HG02970 (cell line): ENCODE results near the gene C17orf50.

Source experiments
- ATAC-seq: cut with Tn5 transposase; IDR thresholded peaks from one replicate; pipeline ENCODE4 v1.9.1; 2021; ENCODE audit warnings: mild to moderate bottlenecking, moderate library complexity, moderate number of reproducible peaks; ENCODE audit not compliant: unreplicated experiment, low FRiP score

The C17orf50 gene

DNA sequence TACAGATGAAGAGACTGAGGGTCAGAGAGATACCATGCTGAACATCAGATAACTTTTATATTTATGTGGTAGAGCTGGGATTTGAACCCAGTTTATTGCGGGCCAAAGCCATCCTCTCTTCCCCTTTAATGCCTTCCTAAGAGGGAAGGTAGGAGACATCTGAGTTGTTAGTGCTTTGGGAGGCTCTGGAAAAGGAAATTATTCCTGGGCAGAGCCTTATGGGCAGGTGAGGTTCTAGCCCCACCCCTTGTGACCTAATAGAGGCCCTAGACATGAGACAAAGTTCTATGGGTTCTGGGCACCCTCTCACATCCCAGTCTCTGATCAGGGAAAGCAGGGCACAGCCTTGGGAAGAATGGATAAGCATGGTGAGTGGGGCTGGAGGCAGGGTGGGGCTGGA lies at the start of gene C17orf50:
Gene C17orf50, plus strand, starts transcription at position 301 of the 400 bp plus-strand sequence. Its CDS starts 55 bp downstream, at position 356.
- ATAC-seq = no peak

DNA sequence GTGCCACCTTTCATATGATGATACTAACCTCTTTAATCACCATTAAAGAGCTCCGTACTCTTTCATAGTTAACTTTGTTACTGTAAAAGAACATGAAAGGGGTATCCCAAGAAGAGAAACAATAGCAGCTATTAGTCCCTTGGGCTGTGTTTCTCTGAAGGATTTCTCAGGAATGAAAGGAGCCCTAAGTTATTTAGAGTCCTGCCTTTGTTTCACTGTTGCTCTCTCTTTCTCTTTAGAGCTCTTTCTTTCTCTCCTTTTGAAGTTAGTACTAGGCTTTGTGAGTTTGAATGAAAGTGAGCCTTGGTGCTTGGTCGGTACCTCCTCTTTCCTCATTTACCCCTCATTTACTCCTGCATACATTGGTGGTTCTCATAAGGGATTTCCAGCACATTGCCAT lies 49.7 kb upstream of the C17orf50 start:
- no peak for ATAC-seq

DNA sequence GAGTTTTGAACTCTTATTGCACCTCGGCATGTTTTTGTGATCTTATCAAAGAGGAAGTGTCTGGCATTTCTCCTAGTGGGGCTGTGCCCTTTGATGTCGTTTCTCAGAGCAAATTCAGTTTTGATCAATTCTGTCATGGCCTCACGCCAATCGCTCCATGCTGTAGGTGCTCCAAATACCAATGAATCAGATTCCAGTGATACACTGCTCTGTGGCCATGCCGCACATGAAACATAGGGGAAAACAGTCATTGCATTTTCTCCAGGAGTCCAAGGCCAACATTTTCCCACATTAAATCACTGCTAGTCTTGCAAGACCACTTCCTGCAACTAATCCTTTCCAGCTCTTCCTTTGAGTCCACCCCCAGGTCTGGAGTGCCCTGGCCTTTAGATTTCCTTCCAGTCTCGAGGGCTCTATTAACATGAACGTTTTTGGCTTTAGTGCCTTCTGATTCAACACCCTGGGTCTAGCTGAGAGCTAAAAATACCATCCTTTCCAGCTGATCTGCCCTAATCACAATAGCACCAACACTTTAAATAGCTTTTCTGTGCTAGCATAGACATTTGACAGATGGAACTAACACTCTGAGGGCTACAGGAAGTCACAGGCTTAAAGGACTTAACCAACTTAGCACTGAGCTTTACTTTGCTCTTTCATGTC lies 47.5 kb upstream of the C17orf50 start:
- ATAC-seq = no peak

DNA sequence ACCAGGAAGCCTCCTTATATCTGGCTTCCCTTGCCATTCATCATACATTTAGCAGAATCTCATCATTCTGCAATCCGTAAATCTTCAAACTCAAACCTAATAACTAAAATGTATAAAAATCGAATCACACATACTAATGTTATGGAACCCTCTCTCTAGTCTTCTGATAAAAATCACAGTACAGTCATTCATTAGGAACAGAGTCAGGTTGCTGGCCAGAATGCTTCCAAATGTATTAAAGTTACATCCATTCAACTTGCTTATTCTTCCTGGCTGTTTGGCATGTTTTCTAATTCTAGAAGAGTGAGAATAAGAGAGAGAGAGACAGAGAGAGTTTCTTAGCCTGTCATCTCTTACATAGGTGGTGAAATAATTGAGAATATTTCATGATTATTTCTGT lies 45.7 kb upstream of the C17orf50 start:
- no peak for ATAC-seq

DNA sequence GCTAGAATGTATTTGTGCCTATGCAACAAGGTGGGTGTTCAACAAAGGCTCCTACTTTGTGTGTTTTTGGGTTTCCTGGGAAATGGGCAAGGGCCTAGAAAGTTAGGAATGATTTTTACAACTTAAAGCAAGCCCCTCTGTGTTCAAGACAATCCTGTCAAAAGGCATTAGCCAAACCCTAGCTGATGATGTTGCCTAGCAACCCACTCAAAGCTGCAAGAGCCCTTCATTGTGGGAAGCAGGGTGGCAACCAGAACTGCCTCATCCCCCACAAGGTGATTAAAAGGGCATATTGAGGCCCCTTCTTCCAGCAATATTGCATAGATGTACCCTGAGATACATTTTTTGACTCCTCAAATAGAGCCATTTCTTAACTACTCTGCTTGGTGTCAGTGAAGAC lies 45.3 kb upstream of the C17orf50 start:
- ATAC-seq = no peak

DNA sequence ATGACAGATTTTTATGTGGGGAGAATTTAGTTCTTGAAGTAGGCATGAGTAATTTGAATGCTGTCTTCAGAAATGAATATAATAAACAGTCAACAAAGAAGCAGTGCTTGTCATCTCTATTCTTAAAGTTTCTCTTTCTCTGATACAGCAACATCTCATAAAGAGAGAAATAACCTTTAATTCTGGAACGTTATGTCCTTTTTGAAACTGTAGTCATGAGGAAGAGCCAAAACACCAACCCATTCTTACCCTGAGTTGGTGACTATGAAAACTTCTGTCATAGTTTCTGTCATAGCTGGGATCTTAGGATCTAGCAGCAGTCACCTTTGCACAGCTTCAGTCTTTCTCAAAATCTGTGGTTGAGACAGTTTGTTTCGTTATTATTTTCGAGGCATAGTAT lies 44.5 kb upstream of the C17orf50 start:
- ATAC-seq = no peak

DNA sequence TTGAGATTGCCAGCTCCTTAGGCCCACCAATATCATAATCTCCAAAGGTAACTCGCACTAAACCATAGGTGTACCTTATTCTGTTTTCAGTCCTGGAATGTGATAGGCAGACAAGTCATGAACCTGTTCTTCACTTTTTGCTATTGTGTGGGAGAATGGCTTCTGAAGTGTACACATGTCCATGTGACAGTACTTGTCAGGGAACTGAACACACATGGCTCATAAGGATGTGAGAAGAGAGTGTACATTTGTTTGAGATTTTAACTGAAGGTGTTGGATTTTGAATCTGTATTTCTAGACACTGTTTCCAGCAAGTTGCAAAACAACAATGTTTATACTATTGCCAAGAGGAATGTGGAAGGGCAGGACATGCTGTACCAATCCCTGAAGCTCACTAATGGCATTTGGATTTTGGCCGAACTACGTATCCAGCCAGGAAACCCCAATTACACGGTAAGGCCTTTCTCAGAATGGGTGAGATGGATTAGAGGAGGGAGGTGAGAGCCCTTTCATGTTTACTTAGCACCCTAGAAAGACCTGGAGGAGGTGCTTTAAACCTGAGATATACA lies 43.7 kb upstream of the C17orf50 start:
- no peak for ATAC-seq

DNA sequence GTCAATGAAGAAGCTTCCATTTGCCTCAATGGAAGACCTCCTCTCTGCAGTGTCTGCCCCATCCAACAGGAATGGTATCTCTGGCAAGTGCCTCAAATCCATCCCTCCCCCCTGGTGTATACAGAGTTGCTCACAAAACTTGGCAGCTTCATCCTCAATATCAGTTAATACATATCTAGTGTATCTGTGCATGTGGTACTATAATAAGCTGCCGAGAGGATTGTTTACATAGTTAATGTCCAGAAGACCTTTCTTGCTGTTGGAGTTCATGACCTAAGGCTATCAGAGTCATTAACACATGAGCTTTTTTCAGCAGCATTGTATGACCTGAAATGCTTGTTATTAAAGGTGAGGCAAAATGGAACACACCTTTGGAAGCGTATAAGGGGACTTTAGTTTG lies 43.2 kb upstream of the C17orf50 start:
- no peak for ATAC-seq

DNA sequence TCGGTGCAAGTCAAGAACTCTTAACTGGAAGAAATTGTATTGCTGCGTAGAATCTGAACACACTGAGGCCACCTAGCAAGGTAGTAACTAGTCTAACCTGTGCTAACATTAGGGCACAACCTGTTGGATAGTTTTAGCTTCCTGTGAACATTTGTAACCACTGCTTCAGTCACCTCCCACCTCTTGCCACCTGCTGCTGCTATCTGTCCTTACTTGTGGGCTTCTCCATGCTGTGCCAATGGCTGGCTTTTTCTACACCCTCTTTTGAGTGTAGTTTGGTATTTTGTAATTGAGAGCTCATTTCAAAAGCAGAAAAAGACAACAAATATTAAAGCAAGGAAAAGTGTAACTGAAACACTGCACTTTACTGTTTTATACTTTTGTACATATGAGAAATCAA lies 37.0 kb upstream of the C17orf50 start:
- no peak for ATAC-seq

DNA sequence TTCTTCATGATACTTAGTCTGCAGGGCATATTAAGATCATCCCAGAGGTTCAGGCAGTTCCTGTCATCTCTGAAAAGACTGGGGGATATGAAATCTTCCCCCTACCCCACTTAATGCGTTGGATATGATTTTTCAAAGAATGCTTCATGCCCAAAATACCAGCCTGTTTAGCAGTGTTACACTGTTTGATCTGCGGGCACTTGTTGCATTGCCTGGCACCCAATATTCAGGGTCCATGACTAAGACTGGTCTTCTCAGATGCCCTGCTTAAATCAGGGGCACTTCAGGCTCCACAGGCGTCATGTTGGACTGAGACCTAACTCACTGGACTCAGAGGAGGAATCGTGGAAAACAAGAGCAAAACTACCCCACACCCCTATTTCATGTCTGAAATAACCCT lies 35.6 kb upstream of the C17orf50 start:
- no peak for ATAC-seq

DNA sequence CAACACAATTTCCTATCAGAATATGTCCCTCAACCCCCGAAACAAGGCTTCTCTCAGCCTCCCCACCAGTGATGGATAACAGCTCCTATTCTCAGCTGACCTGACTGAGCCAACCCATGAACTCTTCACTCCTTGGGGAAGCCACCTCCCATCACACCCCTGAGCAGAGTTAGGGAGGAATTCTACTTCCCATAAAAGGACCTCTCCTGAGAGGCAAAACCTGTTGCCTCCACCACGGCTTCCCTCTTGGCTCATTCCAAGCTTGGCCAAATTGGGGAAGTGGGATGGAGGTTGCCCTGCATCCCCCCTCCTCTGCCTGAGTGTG lies 34.9 kb upstream of the C17orf50 start:
- ATAC-seq = no peak

DNA sequence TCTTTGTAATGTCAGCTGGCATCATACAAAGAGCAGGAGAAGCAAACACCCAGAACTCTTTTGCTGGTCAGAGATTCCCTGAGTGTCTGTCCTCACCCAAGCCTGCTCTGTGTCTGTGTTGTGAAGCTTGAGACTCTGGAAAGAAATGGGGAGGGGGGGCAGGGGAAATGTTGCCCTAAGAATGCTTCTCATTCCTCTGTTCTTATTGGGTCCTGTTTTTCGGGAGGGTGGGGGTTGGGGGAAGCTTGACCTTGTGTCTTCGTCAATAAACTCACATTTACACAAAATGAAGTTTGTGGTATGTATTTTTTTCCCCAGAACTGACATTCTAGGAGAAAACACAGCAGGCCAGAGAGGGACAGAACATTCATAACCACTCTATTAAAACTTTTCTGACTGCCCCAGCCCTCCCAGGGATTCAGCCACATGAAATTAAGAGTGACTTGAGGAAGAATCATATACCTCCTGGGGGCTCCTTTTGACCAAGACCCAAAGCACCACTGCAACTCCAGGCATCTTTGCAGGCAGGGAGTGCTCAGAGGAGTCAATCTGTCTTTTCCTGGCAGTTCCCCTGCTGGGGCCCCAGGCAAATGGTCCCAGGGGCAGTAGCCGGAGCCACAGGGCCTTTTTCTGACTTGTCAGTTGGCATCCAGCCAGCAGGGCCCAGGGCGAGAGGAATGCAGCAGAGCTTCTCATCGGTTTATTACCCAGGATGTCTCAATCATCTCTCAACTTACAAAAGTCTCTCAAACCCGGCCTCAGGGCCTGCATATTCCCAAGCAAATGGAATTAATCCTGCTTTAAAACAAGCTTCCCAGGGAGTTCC lies 34.3 kb upstream of the C17orf50 start:
- ATAC-seq = no peak

DNA sequence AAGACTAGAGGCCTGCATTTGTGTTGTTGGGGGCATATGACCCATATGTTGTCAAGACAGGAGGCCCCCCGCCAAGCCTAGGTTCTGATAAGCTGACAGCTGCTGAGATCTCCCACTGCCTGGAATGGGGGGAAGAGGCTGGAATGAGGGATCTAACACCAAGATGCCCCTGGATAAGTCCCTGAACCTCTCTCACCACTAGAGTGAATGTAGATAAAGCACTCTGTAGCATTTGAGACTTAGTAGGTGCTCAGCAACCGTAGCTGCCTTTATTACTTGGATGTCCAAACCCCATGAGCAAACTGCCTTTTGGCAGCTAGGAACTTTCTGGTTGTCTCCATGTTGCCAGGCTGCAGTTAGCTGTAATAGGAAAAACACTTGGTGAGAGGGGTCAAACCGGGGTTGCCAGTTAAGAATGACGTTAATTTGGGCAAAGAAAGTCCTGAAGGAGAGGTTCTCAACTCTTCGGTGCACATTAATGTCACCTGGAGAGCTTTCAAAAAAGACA lies 33.7 kb upstream of the C17orf50 start:
- ATAC-seq = no peak

DNA sequence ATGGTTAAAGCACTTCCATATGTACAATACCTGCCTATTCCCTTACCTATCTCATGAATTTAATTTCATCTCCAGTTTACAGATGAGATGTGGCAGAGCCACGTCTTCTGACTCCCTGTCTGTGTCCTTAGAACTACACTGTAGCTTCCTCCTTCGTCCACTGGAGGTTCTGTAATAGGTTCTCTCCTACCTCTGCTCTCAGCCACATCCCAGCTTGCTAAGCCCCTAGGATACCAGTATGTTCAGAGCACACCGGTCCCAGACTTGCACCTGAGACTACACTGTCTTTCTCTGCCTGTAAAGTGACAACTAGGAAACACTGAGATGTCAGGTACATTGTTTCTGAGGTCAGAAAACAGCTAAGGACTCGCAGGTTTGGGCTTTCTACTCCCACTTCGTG lies 33.1 kb upstream of the C17orf50 start:
- no peak for ATAC-seq

DNA sequence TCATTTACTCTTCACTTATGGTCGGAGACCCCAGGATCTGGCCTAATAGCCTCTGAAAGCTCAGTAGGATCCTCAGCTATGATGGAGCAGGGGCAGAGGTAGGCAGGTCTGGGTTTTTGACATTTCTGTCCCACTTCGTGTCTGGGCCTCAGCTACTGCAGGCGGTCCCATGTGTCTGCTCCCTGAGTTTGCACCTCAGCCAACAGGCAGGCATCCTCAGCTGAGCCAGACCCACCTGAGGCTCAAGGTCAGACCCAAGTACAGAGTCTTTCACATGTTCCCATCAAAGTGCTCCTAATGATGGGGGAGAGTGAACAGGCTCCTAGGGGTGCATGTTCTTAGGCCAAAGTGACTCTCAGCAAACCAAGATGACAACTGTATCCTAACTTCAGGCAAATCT lies 32.1 kb upstream of the C17orf50 start:
- no peak for ATAC-seq

DNA sequence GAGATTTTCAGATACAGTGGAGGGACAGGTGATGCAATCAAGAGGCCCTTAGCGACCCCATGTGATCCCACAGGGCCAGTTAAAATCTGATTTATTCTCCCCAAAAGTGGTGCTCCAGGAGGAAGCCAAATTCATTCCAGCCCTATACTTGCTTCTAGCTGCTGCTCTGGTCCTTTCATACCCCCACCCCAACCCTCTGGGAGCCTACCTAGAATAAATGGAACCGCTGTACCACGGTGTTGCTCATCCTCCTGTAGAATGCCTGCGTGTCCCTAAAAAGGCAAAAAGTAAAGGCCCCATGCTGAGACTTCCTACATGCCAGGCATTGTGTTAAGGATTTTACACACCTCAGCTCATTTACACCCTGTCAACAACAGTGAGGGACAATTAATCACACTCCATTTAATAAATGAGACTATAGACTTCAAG lies 31.3 kb upstream of the C17orf50 start:
- ATAC-seq = no peak

DNA sequence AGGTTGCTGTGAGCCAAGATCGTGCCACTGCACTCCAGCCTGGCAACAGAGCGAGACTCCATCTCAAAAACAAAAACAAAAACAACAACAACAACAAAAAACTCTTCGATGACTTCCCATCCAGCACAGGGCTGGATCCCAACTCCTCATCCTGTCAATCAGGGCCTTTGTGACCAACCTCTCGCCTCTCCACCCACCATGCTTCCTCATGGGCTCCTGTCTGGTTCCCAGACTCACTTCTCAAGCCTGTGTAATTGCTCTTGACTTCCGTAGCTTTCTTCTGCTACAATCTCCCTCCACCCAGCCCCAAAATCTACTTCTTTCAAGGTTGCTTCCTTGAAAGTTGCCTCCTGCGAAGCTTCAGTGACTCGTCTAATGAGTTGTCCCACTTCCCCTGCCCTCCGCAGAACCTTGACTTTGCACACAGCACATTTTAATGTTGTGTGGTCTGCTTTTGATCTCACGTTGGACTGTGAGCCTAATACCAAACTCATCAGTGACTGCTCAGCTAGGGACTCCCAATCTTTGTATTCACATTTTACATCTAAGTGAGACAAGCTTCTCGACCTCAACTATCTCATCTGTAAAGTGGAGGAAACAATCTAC lies 30.2 kb upstream of the C17orf50 start:
- no peak for ATAC-seq

DNA sequence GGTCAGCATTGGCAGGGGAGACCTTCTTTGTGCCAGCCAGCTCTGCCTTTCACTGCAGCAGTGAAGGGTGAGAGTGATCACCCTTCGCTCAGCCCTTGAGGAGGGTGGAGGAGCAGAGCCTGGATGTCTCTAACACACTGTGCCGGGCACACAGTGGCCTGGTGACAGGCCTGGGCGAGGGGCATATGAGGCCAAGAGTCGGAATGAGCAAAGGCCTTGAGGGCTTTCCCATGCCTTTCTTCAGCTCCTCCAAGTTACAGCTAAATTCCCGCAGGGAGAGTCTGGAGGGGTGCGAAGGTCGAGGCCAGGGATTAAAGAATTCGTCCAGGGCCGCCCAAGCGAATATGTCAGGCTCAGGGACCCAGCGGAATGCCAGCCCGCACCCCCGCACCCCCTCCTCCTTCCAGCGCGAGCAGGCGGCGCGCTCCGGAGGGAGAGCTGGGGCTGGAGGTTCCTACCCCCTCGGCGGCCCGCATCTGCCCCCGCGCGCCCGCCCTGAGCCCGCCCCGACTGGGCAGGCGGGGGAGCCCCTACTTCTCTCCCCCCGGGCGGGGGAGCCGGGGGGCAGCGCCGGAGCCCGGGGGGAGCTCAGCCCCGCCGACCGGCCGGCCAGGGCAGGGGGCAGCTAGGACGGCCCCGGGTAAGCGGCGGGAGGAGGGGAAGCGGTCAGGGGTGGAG lies 29.3 kb upstream of the C17orf50 start, which contains the start of gene RASL10B:
Gene RASL10B, plus strand, starts transcription at position 401 of the 678 bp plus-strand sequence. CDS start 3,546 bp downstream, outside the sequence.
- no peak for ATAC-seq

DNA sequence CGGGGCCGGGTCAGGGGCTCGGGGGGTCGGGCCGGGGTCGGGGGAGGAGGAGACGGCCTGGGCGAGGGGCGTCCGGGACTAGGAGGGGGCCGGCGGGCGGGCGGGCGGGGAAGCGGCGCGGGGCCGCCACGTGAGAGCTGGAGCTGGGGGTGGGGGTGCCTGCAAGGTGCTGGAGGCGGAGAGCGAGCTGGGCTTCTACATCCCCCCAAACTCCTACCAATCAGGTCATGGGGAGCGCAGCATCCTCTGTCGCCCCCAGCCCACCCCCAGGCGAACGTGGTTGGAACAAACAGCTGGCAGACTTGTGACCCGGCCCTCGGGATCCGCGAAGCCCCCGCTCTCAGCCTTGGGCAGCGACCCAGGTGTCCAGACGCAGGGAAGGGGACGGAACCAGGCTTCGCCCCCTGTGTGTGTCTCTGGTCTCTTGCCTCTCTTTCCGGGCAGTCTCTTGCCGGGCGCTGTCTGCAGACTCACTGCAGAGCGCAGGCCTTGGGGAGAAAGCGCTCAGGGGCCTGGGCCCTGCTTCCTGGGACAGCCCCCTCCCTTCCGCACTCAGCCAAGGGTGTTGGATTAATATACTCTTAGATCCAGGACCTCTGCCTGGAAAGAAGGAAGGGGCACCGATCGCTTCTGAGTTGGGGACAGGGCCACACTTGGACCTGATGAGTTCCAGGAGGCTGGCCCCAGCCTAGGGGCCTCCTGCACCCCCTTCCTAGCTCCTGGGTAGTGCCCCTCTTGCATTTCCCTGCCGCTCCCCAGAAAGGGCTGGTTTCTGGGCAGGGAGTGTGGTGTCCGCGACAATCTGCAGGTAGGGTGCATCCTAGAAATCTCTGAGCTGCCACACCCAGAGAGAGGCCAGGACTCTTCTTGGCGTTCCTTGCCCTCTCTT lies 28.5 kb upstream of the C17orf50 start:
- ATAC-seq = no peak

DNA sequence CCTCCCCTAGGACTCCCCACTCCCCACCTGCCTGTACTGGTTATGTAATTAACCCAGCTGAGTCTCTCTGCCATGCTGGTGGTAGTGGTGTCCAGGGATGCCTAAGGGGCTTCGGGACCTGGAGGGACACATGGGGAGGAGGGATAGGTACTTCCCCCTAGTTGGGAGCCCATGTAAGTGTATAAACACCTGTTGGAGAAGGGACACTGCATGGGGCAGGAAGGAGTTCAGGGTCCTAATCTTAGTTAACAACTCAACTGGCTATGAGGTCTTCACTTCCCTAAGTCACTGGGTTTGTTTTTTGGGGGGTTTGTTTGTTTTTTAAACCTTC lies 27.9 kb upstream of the C17orf50 start:
- ATAC-seq = no peak
